ENCODE data around the gene SIK3. TPM values are rescaled to one million over a fixed set of nuclear protein-coding genes. Genes with fewer than 3 reads are reported as not detected.

Gene SIK3
- total RNA-seq, 1 donor from 2014 or later = 19.5 TPM

GRCh38 chr11:116938471-116939070, 159.7 kb downstream of the SIK3 start:
- DNase-seq (ENCODE audit: low spot score) = no peak
- peaks cover 6% of the 10 kb centered on the region for H3K36me3 Mint-ChIP-seq (ENCODE audit: low read depth)
- no peak overlapping the region for H3K27ac Mint-ChIP-seq (ENCODE audit: unreplicated experiment)
- TF ChIP-seq CTCF (IDR thresholded peaks at IDR 0.05) = no peak
- H3K9me3 Mint-ChIP-seq (ENCODE audit: low read depth) = no peaks in the 10 kb centered on the region
- no peaks in the 10 kb centered on the region for H3K27me3 Mint-ChIP-seq (ENCODE audit: low read depth)
- peaks cover 3% of the 10 kb centered on the region for H3K4me1 Mint-ChIP-seq (ENCODE audit: low read depth)
- no peak overlapping the region for H3K4me3 Mint-ChIP-seq (ENCODE audit: unreplicated experiment)

GRCh38 chr11:116936754-116937446, 161.3 kb downstream of the SIK3 start:
- H3K4me3 Mint-ChIP-seq (ENCODE audit: unreplicated experiment) = no peak overlapping the region
- H3K9me3 Mint-ChIP-seq (ENCODE audit: low read depth) = no peaks in the 10 kb centered on the region
- no peaks in the 10 kb centered on the region for H3K27me3 Mint-ChIP-seq (ENCODE audit: low read depth)
- no peak for TF ChIP-seq CTCF (IDR thresholded peaks at IDR 0.05)
- H3K4me1 Mint-ChIP-seq (ENCODE audit: low read depth) = peaks cover 5% of the 10 kb centered on the region
- no peak overlapping the region for H3K27ac Mint-ChIP-seq (ENCODE audit: unreplicated experiment)
- no peak for DNase-seq (ENCODE audit: low spot score)
- peaks cover 4% of the 10 kb centered on the region for H3K36me3 Mint-ChIP-seq (ENCODE audit: low read depth)

GRCh38 chr11:116935514-116935913, 162.7 kb downstream of the SIK3 start:
- no peaks in the 10 kb centered on the region for H3K27me3 Mint-ChIP-seq (ENCODE audit: low read depth)
- H3K9me3 Mint-ChIP-seq (ENCODE audit: low read depth) = no peaks in the 10 kb centered on the region
- no peak overlapping the region for H3K4me3 Mint-ChIP-seq (ENCODE audit: unreplicated experiment)
- DNase-seq (ENCODE audit: low spot score) = no peak
- H3K36me3 Mint-ChIP-seq (ENCODE audit: low read depth) = peaks cover 4% of the 10 kb centered on the region
- H3K27ac Mint-ChIP-seq (ENCODE audit: unreplicated experiment) = no peak overlapping the region
- peaks cover 17% of the 10 kb centered on the region for H3K4me1 Mint-ChIP-seq (ENCODE audit: low read depth)
- no peak for TF ChIP-seq CTCF (IDR thresholded peaks at IDR 0.05)

GRCh38 chr11:116935089-116935488, 163.1 kb downstream of the SIK3 start:
- Mint-ChIP-seq H3K4me1 (ENCODE audit: low read depth) (peaks cover 21% of the 10 kb centered on the region), H3K27me3 (ENCODE audit: low read depth) (no peaks in the 10 kb centered on the region), H3K27ac (ENCODE audit: unreplicated experiment) (no peak overlapping the region), H3K9me3 (ENCODE audit: low read depth) (no peaks in the 10 kb centered on the region), H3K4me3 (ENCODE audit: unreplicated experiment) (no peak overlapping the region), H3K36me3 (ENCODE audit: low read depth) (peaks cover 4% of the 10 kb centered on the region)
- DNase-seq (ENCODE audit: low spot score) = no peak
- no peak for TF ChIP-seq CTCF (IDR thresholded peaks at IDR 0.05)

GRCh38 chr11:116933961-116934360, 164.3 kb downstream of the SIK3 start:
- no peaks in the 10 kb centered on the region for H3K9me3 Mint-ChIP-seq (ENCODE audit: low read depth)

More at GRCh38 chr11:116933961-116934360, 164.3 kb downstream of the SIK3 start:
- no peak for TF ChIP-seq CTCF (IDR thresholded peaks at IDR 0.05)
- Mint-ChIP-seq H3K27ac (ENCODE audit: unreplicated experiment) (no peak overlapping the region), H3K4me3 (ENCODE audit: unreplicated experiment) (no peak overlapping the region), H3K4me1 (ENCODE audit: low read depth) (peaks cover 25% of the 10 kb centered on the region), H3K27me3 (ENCODE audit: low read depth) (no peaks in the 10 kb centered on the region), H3K36me3 (ENCODE audit: low read depth) (peaks cover 4% of the 10 kb centered on the region)
- DNase-seq (ENCODE audit: low spot score) = no peak

All from chondrocyte (in vitro differentiated cells).